SH-SY5Y (cell line): ENCODE results near the gene GALNT6.

Experiments
- GATA2 ChIP-seq: IDR thresholded peaks from 2 replicates; pipeline ENCODE4 v1.6.1; 2011; ENCODE audit warnings: mild to moderate bottlenecking, low read depth, low read length
- GATA3 ChIP-seq: IDR thresholded peaks from 2 replicates; pipeline ENCODE4 v1.6.1; 2011; ENCODE audit warnings: low read depth, mild to moderate bottlenecking, low read length, moderate library complexity

GRCh38 chr12:51407604-51408003, 16.4 kb upstream of the GALNT6 start:
- TF ChIP-seq GATA3 (no peak), GATA2 (no peak)
